Muscle layer of duodenum (tissue), 2 donors: ENCODE measurements around the gene PFKP.
A peak's percentile ranks its signal among the peaks of the same experiment; 100 is the strongest.

Experiments
- H3K27ac ChIP-seq: one replicate; pipeline ENCODE4 v1.7.0; 2013; ENCODE audit warnings: mild to moderate bottlenecking, low read length
- H3K27me3 ChIP-seq: one replicate; pipeline ENCODE4 v1.7.0; 2013; ENCODE audit warnings: low read depth, mild to moderate bottlenecking, control low read depth, low read length
- H3K36me3 ChIP-seq, 2 donors: one replicate each; pipeline ENCODE4 v1.7.0; 2013; ENCODE audit warnings: low read length in 2 of 2, control low read depth in 1 of 2, mild to moderate bottlenecking in 1 of 2; ENCODE audit not compliant: insufficient read depth in 2 of 2, control insufficient read depth in 1 of 2
- H3K4me1 ChIP-seq, 2 donors: one replicate each; pipeline ENCODE4 v1.7.0; 2013; ENCODE audit warnings: low read length in 2 of 2, mild to moderate bottlenecking in 2 of 2, control low read depth in 1 of 2, moderate library complexity in 1 of 2; ENCODE audit not compliant: insufficient read depth in 2 of 2, control insufficient read depth in 1 of 2
- H3K4me3 ChIP-seq, 2 donors: one replicate each; pipeline ENCODE4 v1.7.0; 2013; ENCODE audit warnings: low read length in 2 of 2, low read depth in 1 of 2, mild to moderate bottlenecking in 1 of 2
- H3K9me3 ChIP-seq, 2 donors: one replicate each; pipeline ENCODE4 v1.7.0; 2013; ENCODE audit warnings: low read length in 2 of 2, control low read depth in 1 of 2, mild to moderate bottlenecking in 1 of 2; ENCODE audit not compliant: control insufficient read depth in 1 of 2
- donor health status: healthy.

The PFKP gene

GRCh38 chr10:3067118-3067858, at the start of gene PFKP:
Gene PFKP, plus strand, starts transcription at chr10:3067548. Its CDS starts 48 bp downstream, at chr10:3067596.
- Histone ChIP-seq H3K27me3 (peaks cover 5% of the 10 kb centered on the region), H3K27ac (no peak within 1 kb of the TSS), H3K36me3 (no peaks in the 10 kb centered on the region), H3K4me1 (peaks cover 0 to 20% of the 10 kb centered on the region in 2 donors), H3K4me3 (peak within 1 kb of the TSS; percentile 69 to 86), H3K9me3 (no peaks in the 10 kb centered on the region)

- no peaks in the 10 kb centered on the region for H3K27me3 ChIP-seq
- no peak overlapping the region for H3K27ac ChIP-seq
- H3K36me3 ChIP-seq: no peaks in the 10 kb centered on the region
- peaks cover 2 to 3% of the 10 kb centered on the region in 2 donors for H3K9me3 ChIP-seq
- H3K4me3 ChIP-seq: no peak overlapping the region
- H3K4me1 ChIP-seq: no peaks in the 10 kb centered on the region
These were observed 49.1 kb upstream of the PFKP start for GRCh38 chr10:3018247-3018646.

- H3K9me3 ChIP-seq: no peaks in the 10 kb centered on the region
- H3K27me3 ChIP-seq: no peaks in the 10 kb centered on the region
- H3K27ac ChIP-seq: no peak overlapping the region
- no peaks in the 10 kb centered on the region for H3K36me3 ChIP-seq
- H3K4me3 ChIP-seq: no peak overlapping the region
- no peaks in the 10 kb centered on the region for H3K4me1 ChIP-seq
These were observed 47.0 kb upstream of the PFKP start for GRCh38 chr10:3020311-3020710.

GRCh38 chr10:3020881-3021280, 46.5 kb upstream of the PFKP start:
- H3K36me3 ChIP-seq: no peaks in the 10 kb centered on the region
- no peaks in the 10 kb centered on the region for H3K4me1 ChIP-seq
- H3K9me3 ChIP-seq: no peaks in the 10 kb centered on the region
- H3K4me3 ChIP-seq: no peak overlapping the region
- no peak overlapping the region for H3K27ac ChIP-seq
- no peaks in the 10 kb centered on the region for H3K27me3 ChIP-seq

- Histone ChIP-seq H3K36me3 (no peaks in the 10 kb centered on the region), H3K9me3 (no peaks in the 10 kb centered on the region), H3K27me3 (no peaks in the 10 kb centered on the region), H3K27ac (no peak overlapping the region), H3K4me1 (no peaks in the 10 kb centered on the region), H3K4me3 (no peak overlapping the region)
These were observed 45.3 kb upstream of the PFKP start for GRCh38 chr10:3022027-3022426.

- no peak overlapping the region for H3K27ac ChIP-seq
- H3K36me3 ChIP-seq: no peaks in the 10 kb centered on the region
- H3K27me3 ChIP-seq: no peaks in the 10 kb centered on the region
- H3K4me3 ChIP-seq: no peak overlapping the region
- H3K4me1 ChIP-seq: no peaks in the 10 kb centered on the region
- no peaks in the 10 kb centered on the region for H3K9me3 ChIP-seq
These were observed 43.5 kb upstream of the PFKP start for GRCh38 chr10:3023892-3024291.

GRCh38 chr10:3025026-3025683, 42.2 kb upstream of the PFKP start:
- Histone ChIP-seq H3K4me1 (no peaks in the 10 kb centered on the region), H3K36me3 (no peaks in the 10 kb centered on the region), H3K4me3 (no peak overlapping the region), H3K9me3 (no peaks in the 10 kb centered on the region), H3K27me3 (no peaks in the 10 kb centered on the region), H3K27ac (no peak overlapping the region)

- H3K27me3 ChIP-seq: no peaks in the 10 kb centered on the region
- H3K9me3 ChIP-seq: no peaks in the 10 kb centered on the region
- H3K36me3 ChIP-seq: no peaks in the 10 kb centered on the region
- H3K27ac ChIP-seq: no peak overlapping the region
- no peaks in the 10 kb centered on the region for H3K4me1 ChIP-seq
- no peak overlapping the region for H3K4me3 ChIP-seq
These were observed 39.5 kb upstream of the PFKP start for GRCh38 chr10:3027866-3028265.

GRCh38 chr10:3028441-3028840, 38.9 kb upstream of the PFKP start:
- no peaks in the 10 kb centered on the region for H3K9me3 ChIP-seq
- H3K36me3 ChIP-seq: no peaks in the 10 kb centered on the region
- H3K4me3 ChIP-seq: no peak overlapping the region
- H3K4me1 ChIP-seq: no peaks in the 10 kb centered on the region
- H3K27ac ChIP-seq: no peak overlapping the region
- no peaks in the 10 kb centered on the region for H3K27me3 ChIP-seq

- Histone ChIP-seq H3K4me1 (no peaks in the 10 kb centered on the region), H3K27me3 (no peaks in the 10 kb centered on the region), H3K4me3 (no peak overlapping the region), H3K27ac (no peak overlapping the region), H3K9me3 (no peaks in the 10 kb centered on the region), H3K36me3 (no peaks in the 10 kb centered on the region)
These were observed 36.6 kb upstream of the PFKP start for GRCh38 chr10:3030765-3031164.

- H3K9me3 ChIP-seq: no peaks in the 10 kb centered on the region
- H3K4me1 ChIP-seq: no peaks in the 10 kb centered on the region
- H3K27me3 ChIP-seq: no peaks in the 10 kb centered on the region
- no peak overlapping the region for H3K4me3 ChIP-seq
- H3K36me3 ChIP-seq: no peaks in the 10 kb centered on the region
- no peak overlapping the region for H3K27ac ChIP-seq
These were observed 35.9 kb upstream of the PFKP start for GRCh38 chr10:3031490-3031889.

- H3K4me1 ChIP-seq: no peaks in the 10 kb centered on the region
- H3K27ac ChIP-seq: no peak overlapping the region
- no peaks in the 10 kb centered on the region for H3K27me3 ChIP-seq
- no peak overlapping the region for H3K4me3 ChIP-seq
- no peaks in the 10 kb centered on the region for H3K9me3 ChIP-seq
- H3K36me3 ChIP-seq: no peaks in the 10 kb centered on the region
These were observed 33.4 kb upstream of the PFKP start for GRCh38 chr10:3033925-3034324.
